ENCODE data around the gene NLGN1.
"Not testable (repeated sequence)": the region's sequence is repeated elsewhere in the genome, so short reads cannot be mapped to it uniquely, and the experiment has no call there.

NLGN1 gene

DNA sequence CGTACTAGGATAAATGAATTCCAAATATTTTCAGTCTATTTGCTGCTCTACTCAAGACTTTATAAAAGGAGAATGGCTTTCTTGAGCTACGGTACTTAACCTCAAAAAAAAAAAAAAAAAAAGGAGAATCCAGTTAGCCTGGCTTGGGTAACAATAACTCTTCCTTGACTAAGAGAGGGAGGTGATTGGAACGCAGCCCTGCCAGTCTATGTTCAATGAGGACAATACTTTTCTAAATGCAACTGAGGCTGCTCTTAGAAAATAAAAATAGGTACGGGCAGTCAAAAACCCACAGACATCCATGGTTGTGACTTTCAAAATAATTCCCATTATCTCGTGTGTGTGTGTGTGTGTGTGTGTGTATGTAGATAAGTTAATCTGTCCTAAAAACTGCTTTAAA, 799.9 kb downstream of the NLGN1 start:
- no peak for DNase-seq

DNA sequence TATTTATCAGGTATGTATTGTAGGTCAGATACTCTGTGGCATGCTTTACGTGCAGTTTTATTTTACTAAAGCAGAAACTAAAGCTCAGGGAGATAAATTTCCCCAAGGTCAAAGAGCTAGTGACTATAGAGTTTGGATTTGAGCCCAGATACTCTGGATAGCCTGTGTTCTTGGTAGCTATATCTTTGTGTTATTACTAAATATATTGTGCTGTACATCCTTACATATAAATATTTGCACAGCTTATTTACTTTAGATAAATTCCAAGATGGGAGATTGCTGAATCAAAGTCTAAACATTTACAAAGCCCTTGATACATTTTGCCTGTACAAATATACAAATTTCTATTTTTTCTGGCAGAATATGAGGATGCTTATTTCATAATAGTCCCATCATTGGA, 800.7 kb downstream of the NLGN1 start:
- no peak for DNase-seq

DNA sequence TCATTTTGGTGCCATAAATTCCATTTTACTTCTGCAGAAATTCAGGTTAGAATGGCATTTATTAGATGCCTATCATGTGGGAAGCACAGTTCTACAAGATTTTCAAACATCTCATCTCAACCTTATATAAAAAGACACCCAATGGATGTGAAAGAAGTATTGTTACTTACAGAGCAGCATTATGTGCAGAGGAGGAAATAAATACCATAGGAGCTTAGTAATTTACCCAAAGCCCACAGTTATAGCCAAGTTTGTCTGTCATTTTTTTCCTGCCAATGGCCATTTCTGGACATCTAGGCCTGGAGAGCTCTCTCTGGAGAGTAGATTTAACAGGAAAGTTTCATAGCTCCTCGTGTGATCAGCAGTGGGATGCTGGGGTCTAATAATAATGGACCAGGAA, 802.2 kb downstream of the NLGN1 start:
- DNase-seq = no peak

DNA sequence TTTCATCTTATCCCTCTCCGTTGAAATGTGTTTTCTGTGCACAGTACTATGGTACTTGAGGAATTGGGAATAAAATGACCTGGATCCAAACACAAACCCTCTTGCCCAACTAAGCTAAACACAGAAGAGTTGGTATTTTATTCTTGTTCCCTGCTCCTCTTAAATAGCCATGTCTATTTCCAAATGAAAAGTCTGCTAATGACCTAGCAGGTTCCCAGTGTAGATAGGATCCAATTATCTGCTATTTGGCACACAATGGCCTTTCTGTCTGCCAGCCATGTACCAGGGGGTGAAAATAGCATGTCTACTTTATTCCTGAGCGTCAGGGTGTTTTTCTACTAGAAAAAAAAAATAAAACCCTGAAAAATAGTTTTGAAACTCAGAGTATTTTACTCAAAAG, 804.6 kb downstream of the NLGN1 start:
- DNase-seq = no peak

DNA sequence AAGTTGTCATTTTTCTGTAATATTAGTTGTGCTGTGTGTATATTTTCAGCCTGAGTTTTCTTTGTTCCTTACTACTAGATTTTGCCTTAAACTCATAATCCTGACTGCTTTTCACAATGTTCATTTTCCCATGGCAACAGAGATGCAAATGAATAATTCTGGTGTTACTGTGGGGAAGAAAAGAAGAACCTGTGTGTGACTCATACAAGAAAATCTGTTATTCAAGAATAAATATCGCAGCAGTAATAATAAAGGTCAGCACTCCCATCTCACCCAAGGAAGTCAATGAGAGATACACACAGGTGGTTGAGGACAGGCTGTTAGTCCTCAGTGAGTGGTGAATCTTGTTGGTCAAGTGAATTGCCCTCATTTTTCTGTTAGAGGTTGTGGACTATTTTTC, 805.0 kb downstream of the NLGN1 start:
- no peak for DNase-seq

DNA sequence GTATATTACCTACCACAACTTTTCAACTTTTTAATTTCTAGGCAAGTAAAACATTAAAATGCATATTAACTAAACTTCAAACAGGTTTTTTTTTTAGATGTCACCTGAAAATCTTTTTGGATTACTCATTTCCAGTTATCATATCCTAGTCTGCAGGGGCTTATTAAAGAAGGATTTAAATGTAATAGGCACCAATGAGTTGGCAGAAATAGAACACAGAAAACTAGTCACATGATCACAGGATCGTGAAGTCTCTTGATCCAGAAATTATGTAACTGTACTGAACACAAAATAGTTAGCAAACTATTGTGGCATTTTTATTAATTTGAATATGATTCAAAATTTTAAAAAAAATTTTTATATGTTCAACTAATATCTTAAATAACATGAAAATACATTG, 807.2 kb downstream of the NLGN1 start:
- DNase-seq = no peak

DNA sequence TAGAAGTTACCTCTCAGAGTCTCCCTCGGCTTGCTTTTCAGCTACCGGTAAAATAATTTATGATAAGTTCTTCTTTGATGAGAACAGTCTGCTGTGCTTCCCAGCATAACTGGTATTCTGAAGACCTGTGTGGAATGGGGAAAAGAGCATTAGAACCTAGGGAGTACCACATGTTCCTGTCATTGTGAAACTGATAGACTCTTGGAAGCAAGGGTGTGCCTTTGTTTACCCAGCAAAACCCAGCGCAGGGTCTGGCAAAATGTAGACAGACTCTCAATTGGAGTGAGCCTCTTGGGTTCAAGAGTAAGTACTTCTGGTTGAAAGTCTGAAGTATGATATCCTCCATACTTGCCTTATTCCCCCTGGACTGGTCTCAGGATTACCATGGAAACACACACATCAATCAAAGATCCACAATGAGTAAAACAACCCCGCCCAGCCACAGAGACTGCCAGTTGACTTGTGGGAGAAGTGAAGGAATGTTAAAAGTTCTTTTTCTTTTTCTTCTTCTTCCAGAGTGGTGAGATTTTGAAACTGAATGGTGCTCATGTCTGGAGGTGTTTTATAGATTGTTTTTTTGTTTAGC, 809.2 kb downstream of the NLGN1 start:
- DNase-seq = no peak

DNA sequence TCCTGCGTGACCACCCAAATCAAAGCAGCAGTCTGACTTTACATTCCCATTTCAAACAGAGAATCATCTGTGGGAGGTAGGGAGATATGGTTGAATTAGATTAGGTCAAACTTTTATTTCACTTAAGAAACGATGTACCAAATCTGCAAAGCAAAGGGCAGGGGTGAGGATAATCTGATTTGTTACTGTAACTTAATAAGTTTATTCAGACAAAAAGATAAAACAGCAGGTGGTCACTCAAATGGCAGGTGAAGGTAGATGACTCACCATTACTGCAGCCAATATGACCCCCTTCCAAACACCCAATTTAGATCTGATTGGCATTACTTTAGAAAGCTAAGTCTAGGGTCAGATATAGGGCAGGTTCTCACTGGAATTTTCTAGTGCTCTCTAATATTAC, 810.6 kb downstream of the NLGN1 start:
- no peak for DNase-seq

DNA sequence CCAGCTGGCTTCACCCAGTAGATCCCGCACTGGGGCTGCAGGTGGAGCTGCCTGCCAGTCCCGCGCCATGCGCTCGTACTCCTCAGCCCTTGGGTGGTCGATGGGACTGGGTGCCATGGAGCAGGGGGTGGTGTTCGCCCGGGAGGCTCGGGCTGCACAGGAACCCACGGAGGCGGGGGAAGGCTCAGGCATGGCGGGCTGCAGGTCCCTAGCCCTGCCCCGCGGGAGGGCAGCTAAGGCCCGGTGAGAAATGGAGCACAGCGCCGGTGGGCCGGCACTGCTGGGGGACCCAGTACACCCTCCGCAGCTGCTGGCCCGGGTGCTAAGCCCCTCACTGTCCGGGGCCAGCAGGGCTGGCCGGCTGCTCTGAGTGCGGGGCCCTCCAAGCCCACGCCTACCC, 814.4 kb downstream of the NLGN1 start:
- DNase-seq = not testable (repeated sequence)

DNA sequence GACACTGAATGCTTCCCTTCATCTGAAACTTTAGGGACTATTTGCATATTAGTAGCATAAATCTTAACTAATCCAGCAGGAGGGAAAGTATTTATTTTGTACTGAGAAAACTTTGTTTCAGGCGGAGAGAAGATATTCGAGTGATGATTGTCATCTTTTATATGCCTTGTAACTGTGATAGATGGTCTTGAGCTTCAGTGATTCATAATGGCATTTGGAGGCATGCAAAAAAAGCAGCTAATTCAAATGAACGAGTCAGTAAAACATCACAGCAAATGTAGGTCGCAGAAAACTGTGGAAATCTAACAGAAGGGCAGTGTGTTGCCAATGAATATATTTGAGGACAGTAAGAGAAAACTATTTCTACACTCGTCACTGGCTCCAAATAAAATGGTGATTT, 817.9 kb downstream of the NLGN1 start:
- DNase-seq = no peak

DNA sequence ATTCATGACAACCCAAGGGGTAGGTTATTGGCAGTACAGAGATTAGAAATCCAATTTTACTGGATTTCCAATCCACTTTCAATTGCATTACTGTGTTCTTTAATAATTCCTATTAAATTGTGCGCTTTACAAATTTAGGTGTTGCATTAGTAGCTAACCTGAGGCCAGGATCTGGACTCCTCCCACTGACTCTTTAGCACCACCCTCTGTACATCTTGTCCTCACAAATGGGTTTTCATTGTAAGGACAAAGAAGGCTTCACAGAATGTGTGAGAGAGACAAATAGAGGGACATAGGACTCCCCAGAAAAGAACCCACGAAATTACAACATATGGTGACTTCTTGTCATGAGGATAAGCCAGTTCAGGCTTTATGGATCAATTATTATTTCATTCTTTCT, 818.5 kb downstream of the NLGN1 start:
- DNase-seq = no peak

DNA sequence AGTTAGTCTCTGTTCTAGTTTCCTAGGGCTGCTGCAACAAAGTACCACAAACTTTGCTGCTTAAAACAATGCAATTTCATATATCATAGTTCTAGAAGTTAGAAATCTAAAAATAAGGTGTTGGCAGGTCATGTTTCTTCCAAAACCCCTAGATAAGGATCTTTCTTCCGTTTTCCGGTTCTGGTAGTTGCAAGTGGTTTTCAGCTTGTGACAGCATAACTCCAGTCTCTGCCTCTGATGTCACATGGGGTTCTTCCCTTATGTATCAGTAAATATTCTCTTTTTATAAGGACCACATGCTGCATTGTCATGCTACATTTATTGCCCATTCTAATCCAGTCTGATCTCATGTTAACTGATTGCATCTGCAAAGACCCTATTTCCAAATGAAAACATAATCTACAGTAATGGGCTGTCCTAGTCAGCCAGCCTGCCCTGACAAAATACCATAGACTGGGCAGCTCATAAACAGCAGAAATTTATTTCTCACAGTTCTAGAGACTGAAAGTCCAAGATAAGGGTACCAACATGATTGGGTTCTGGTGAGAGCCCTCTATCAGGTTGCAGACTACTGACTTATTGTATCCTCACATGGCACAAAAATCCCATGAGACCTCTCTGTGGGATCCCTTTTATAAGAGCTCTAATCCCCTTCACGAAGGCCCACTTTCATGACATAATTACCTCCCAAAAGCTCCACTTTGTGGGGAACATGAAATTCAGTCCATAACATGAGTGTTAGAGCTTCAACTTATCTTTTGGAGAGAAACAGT, 819.6 kb downstream of the NLGN1 start:
- no peak for DNase-seq

DNA sequence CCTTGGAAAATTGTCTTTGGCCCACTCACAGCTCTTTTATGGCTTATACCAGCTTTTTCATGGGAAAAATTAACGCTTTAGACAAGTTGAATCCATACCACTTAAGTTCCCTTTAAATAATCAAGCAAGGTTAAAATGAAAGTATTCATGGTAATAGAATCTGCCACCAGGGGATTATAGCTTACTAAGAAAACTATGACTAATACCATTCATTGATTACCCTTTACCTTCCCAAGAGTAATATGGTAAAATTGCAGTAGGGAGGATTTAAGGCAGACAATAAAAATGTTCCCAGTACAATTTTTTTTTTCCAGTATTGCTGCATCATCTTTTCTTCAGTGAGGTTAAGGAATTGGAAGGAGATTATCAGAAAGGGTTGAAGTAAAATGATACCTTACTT, 820.5 kb downstream of the NLGN1 start:
- DNase-seq = no peak

DNA sequence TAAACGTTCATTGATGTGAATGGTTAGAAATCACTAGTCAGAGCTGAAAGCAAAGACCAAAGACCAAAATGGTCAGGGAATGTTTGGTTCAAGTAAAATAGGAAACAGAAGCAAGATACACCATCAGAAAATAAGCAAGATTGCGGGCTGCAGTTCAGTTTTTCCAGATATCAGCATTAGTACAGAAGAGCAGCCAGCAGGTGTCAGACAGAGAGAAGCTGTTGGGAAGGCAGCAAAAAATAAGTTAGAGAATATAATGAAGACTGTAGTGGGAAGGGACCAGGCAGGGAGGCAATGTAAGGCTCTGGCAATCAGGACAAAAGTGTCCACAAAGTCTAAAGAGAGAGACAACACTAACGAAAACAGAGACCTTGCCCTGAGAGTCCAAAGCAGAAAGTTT, 822.2 kb downstream of the NLGN1 start:
- DNase-seq = no peak

DNA sequence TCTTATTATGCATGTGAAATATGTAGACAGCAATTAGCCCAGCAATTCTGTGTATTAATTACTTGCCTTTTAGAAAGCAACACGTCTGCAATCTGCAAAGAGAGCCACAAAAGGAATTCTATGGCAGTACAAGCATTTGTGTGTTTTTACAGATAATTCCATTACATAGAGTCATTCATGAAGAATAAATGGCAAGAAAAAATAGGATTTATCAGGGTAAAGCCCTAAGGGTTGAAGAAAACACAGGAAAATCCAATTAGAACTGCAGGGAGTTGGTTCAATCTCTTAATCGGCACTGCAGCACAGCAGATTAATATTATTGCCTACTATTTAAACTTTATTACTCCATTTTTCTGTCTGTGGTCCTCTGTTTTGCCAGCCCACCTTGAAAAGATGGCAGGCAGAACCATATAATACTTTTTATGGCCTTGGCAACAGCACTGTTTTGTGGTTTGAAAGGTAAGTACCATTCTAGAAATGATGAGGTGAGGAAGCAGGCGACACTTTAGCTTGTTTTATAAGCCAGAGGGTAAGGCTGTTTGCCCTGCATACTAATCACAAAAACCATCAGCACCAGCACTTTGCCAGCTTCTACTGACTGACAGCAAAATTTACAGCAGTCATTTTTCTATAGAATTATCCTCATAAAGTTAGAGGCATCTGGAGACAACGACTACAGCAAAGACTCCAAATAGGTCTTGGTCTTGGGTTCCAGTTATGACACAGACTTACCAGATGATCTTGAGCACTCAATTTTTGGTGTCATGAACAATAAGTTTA, 823.4 kb downstream of the NLGN1 start:
- DNase-seq = no peak

DNA sequence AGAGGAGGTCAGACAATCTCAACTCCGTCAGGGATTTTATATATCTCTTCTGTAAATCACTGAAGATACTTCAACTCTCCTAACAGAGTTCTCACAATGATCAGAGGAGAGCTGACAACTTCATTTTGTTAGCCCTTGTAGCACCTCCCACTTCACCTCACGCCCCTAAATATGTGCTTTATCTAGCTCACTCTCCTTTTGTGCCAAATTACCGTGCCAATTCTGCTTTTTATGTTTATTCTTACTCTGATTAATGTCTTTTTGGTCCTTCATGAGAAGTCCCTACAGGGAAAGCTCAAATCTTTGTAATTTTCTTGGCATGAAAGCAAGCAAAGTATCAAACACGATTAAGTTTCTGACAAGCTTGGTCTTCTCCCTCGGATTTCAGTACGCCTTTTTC, 825.5 kb downstream of the NLGN1 start:
- no peak for DNase-seq

DNA sequence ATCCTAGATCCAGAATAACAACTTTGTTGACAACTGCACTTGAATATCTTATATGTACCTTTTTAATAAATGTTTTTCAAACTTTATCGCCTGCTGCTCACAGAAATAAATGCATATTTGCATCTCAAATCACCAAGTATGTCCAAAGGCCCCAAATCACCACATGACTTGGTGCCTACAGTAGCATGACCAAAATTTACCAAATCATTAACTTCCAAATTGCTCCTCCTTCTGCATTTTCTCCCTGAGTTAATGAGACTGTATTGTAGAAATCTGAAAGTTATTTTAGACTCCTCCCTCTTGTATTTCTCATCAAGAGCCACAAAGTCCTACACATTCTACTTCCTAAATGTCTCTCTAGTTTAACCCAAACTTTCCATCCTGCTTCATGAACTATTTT, 826.1 kb downstream of the NLGN1 start:
- no peak for DNase-seq

DNA sequence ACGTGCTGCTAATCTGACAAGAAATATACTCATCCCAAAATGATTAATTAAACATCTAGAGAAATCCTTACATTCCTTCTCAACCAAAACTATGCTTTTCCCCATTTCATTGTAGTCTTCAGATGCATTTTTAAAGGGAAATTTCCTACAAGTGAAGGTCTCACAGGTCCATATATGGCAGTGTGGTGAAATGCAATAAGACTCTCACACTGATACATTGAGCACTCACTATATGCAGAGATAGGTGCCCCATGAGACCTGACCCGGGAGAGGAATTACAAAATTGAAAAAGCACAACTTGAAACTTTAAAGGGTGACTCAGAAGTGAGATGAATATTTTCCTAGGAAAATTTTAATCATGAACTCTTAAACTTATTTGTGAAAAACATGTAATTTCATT, 832.4 kb downstream of the NLGN1 start:
- DNase-seq = no peak

DNA sequence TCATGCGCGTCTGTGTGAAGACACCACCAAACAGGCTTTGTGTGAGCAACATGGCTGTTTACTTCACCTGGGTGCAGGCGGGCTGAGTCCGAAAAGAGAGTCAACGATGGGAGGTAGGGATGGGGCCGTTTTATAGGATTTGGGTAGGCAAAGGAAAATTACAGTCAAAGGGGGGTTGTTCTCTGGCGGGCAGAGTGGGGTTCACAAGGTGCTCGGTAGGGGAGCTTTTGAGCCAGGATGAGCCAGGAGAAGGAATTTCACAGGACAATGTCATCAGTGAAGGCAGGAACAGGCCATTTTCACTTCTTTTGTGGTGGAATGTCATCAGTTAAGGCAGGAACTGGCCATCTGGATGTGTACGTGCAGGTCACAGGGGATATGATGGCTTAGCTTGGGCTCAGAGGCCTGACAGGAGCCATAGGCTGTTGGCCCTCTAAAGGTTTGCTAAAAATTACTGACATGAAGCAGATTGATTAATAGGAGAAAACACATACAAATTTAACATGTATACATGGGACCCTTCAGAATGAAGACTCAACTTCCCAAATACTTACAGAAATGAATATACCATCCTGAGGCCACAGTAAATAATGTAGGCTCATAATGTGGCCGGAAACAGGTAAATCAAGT, 834.6 kb downstream of the NLGN1 start:
- DNase-seq = not testable (repeated sequence)

DNA sequence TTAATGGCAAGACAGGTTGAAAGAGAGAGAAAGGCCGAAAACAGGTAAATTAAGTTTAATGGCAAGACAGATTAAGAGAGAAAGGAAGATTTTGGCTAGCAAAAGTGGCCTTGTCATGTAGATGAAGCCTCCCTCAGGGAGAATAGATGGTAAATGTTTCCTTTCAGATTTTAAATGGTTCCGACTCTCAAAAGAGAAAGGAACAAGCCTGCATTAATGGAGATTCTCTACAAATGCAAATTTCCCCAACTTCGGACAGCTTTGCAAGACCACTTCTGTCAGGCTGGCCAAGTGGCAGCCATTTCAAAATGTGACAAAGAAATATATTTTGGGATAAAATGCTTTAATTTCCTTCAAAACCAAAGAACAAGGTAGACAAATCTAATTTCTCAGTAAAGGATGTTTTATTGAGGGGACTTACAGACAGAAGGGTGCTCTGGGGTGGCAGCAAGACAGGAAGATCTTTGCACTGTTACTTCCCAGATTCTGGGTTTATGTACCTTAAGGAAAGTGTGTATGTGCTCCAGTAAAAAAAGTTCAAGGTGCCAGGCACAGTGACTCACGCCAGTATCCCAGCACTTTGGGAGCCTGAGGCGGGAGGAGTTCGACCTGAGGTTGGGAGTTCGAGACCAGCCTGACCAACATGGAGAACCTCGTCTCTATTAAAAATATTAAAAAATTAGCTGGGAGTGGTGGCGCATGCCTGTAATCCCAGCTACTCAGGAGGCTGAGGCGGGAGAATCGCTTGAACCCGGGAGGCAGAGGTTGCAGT, 835.3 kb downstream of the NLGN1 start:
- DNase-seq = no peak

DNA sequence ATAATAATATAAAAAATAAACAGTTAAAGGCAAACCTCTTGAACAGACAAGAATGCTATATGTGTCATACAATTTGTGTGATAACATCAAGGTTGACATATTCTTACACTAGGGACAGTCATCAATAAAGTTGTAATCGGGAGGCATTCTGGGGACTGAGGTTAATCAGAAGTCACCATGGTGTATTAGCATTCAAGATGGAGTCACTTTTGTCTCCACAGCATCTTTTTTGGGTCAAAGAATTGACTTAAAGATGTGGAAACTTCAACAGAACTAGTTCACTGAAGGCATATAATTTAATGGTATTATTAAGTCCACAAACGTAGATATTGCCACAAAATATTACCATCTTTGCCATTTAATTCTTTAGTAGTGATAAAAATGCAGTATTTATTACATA, 836.0 kb downstream of the NLGN1 start:
- no peak for DNase-seq

DNA sequence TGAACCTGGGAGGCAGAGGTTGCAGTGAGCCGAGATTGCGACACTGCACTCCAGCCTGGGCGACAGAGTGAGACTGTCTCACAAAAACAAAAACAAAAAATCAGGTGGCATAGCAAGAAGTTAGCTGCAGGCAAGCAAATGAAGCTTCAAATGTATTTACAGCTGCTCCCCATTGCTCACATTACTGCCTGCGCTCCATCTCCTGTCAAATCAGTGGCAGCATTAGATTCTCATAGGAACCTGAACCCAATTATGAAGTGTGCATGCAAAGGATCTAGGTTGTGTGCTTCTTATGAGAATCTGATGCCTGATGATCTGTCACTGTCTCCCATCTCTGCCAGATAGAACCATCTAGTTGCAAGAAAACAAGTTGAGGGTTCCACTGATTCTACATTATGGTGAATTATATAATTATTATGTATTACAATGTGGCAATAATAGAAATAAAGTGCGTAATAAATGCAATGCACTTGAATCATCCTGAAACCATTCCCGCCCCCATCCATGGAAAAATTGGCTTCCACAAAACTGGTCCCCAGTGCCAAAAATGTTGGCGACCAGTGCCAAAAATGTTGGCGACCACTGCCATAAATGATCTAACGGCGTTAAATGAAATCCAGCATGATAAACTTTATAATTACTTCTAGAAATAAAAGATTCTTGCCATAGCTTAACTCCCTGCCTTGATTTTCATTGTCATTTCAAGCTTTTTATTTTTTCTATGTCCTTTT, 844.9 kb downstream of the NLGN1 start:
- DNase-seq = no peak
